ENCODE results near the gene FBXO34. TPM values are rescaled to one million over a fixed set of nuclear protein-coding genes. Genes with fewer than 3 reads are reported as not detected.
"Not testable (repeated sequence)": the region's sequence is repeated elsewhere in the genome, so short reads cannot be mapped to it uniquely, and the experiment has no call there.

The FBXO34 gene
- total RNA-seq, 4 donors from 2014 or later, result 33.3 to 43.1 (median 34.5) TPM

GRCh38 chr14:55382483-55382882, 111.3 kb downstream of the FBXO34 start:
- H3K27ac ChIP-seq, result no peak overlapping the region
- H3K9me3 ChIP-seq, result no peaks in the 10 kb centered on the region
- H3K27me3 ChIP-seq, result no peaks in the 10 kb centered on the region
- H3K4me3 ChIP-seq, result no peak overlapping the region
- WGBS, 2 donors, result 82 to 90% methylated on average over 4 of the region's 4 CpGs
- TF ChIP-seq CTCF (IDR thresholded peaks at IDR 0.05) (no peak), POLR2A (IDR thresholded peaks at IDR 0.05) (no peak)
- H3K4me1 ChIP-seq, result no peaks in the 10 kb centered on the region
- H3K36me3 ChIP-seq, result peaks cover 0 to 98% (median 0%) of the 10 kb centered on the region in 3 donors
- DNase-seq, result no peak
- intact Hi-C loops (cut with DNase I), result no loop called here

- peaks cover 0 to 98% (median 0%) of the 10 kb centered on the region in 3 donors for H3K36me3 ChIP-seq
- H3K4me1 ChIP-seq; intact Hi-C loops (cut with DNase I); H3K4me3 ChIP-seq; DNase-seq; H3K27me3 ChIP-seq; H3K9me3 ChIP-seq; H3K27ac ChIP-seq: not testable (repeated sequence)
- WGBS, 2 donors, result 79 to 93% methylated on average over 9 to 10 of the region's 10 CpGs
Observed at GRCh38 chr14:55383056-55383466, 111.8 kb downstream of the FBXO34 start.

GRCh38 chr14:55383541-55384140, 112.4 kb downstream of the FBXO34 start:
- WGBS, 2 donors, result 78 to 87% methylated on average over 5 of the region's 5 CpGs

GRCh38 chr14:55384536-55384935, 113.3 kb downstream of the FBXO34 start:
- intact Hi-C loops (cut with DNase I), result no loop called here
- no peak for DNase-seq
- Histone ChIP-seq H3K27me3 (no peaks in the 10 kb centered on the region), H3K27ac (no peak overlapping the region), H3K4me1 (no peaks in the 10 kb centered on the region), H3K36me3 (peaks cover 0 to 98% (median 0%) of the 10 kb centered on the region in 3 donors), H3K9me3 (no peaks in the 10 kb centered on the region), H3K4me3 (no peak overlapping the region)
- WGBS, 2 donors, result 68 to 78% methylated on average over 3 of the region's 3 CpGs
- TF ChIP-seq CTCF (IDR thresholded peaks at IDR 0.05) (no peak), POLR2A (IDR thresholded peaks at IDR 0.05) (no peak)

More at GRCh38 chr14:55383541-55384140, 112.4 kb downstream of the FBXO34 start:
- Histone ChIP-seq H3K27me3 (no peaks in the 10 kb centered on the region), H3K36me3 (peaks cover 0 to 98% (median 0%) of the 10 kb centered on the region in 3 donors), H3K27ac (no peak overlapping the region), H3K4me3 (no peak overlapping the region), H3K9me3 (no peaks in the 10 kb centered on the region), H3K4me1 (no peaks in the 10 kb centered on the region)
- intact Hi-C loops (cut with DNase I), result no loop called here
- DNase-seq, result no peak
- no peak for TF ChIP-seq CTCF (IDR thresholded peaks at IDR 0.05)
- TF ChIP-seq POLR2A (IDR thresholded peaks at IDR 0.05), result no peak

- H3K4me1 ChIP-seq, result no peaks in the 10 kb centered on the region
- intact Hi-C loops (cut with DNase I), result no loop called here
- TF ChIP-seq POLR2A (IDR thresholded peaks at IDR 0.05) (no peak), CTCF (IDR thresholded peaks at IDR 0.05) (no peak)
- H3K4me3 ChIP-seq, result no peak overlapping the region
- H3K27ac ChIP-seq, result no peak overlapping the region
- no peaks in the 10 kb centered on the region for H3K27me3 ChIP-seq
- H3K36me3 ChIP-seq, result peaks cover 0 to 98% (median 0%) of the 10 kb centered on the region in 3 donors
- no peak for DNase-seq
- WGBS, 2 donors, result 74% methylated on average over 6 of the region's 6 CpGs
- H3K9me3 ChIP-seq, result no peaks in the 10 kb centered on the region
Observed at GRCh38 chr14:55386037-55386808, 115.0 kb downstream of the FBXO34 start.

Measured in esophagus squamous epithelium (tissue), 5 donors.